HG02678 (cell line): Measurements from ENCODE around the gene ITPKB.

Source experiments
- ATAC-seq: cut with Tn5 transposase; IDR thresholded peaks from one replicate; pipeline ENCODE4 v1.9.1; 2021; ENCODE audit warnings: mild to moderate bottlenecking, moderate library complexity; ENCODE audit not compliant: unreplicated experiment

The ITPKB gene

DNA sequence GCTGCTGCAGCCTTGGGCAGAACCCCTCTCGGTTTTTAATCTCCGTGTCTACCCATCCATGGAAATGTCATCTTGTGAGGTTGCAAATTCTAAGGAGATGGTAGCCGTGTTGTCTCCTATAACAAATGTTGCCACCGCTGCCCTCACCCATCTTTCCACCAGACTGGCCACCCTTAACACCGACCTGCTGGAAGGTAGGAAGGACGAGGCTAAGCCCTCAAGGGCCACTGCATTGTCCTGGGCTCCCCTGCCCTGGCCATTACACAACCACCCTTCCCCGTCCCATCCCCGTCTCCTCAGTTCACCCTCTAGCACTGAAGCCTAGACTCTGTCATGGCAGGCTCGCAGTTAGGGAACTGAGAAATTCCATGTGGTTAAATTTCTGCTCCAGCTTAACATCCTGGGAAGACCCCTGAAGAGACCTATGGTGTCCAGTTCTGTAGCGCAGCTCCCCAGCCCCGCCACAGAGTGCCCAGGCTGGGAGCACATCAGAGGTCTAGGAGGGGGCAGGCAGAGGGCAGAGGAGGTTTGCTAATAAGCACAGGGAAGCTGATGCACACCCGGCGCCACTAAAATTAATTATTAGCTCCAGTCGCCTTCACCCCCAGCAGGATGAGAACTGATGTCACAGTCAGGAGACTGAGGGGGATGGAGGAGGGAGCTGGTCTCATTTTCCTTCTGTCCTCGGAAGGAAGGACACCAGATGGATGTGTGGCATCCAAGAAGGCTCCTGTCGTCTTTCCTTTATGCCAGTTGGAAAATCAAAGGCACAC, 152.2 kb downstream of the ITPKB start:
- ATAC-seq: no peak

GRCh38 chr1:226586116-226586515, 153.0 kb downstream of the ITPKB start:
- no peak for ATAC-seq

DNA sequence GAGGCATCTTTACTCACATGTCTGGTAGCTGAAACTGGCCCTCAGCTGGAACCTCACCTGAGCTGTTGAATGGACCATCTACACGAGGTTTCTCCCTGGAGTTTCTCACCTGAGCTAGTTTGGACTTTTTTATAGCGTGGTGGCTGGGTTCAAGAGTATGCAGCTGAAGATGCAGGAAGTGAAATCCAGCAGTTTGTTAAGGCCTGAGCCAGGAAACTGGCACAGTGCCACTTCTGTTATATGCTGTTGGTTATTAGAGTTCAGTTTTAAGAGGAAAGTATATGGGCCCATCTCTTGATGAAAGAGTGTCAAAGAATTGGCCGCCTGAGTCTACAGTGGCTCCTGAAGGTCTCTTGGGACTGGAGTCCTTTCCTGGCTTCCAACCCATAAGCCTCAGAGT, 154.9 kb downstream of the ITPKB start:
- ATAC-seq: no peak

GRCh38 chr1:226582966-226583365, 156.1 kb downstream of the ITPKB start:
- no peak for ATAC-seq
